Left ventricle myocardium superior (tissue), 1 donor: ENCODE data around the gene ZNF396. TPM values are rescaled to one million over a fixed set of nuclear protein-coding genes. Genes with fewer than 3 reads are reported as not detected.

Experiments used
- ATAC-seq: fragments of 200-7000 bp; cut with Tn5 transposase; one replicate; pipeline ENCODE4 v1.9.1; 2020; ENCODE audit warnings: mild to moderate bottlenecking, moderate library complexity
- DNase-seq: peaks from one replicate; pipeline ENCODE4 v3.0.0-alpha.2; 2020
- intact Hi-C: fragments of 100-400 bp; cut with micrococcal nuclease; formaldehyde crosslinking; loops from one replicate; pipeline ENCODE4 v1.11.0; 2022
- long read RNA-seq: library from polyadenylated mRNA; unstranded; transcript quantifications from one replicate; pipeline ENCODE4 v2.0.0, GENCODE V29; 2021
- total RNA-seq: library from RNA; stranded (reverse); fragmentation: NEBNext Ultra II Directional; extraction: Animal tissue kit (Norgen Biotek cat#: 25700); gene quantifications from one replicate; pipeline ENCODE4 v1.2.1, GENCODE V29; 2021
- donor health status: DM: no; HTN: yes; CAD: no; lungs with severe emphysema.

ZNF396 gene
- total RNA-seq: 0.62 TPM
- long read RNA-seq: 0 reads

DNA sequence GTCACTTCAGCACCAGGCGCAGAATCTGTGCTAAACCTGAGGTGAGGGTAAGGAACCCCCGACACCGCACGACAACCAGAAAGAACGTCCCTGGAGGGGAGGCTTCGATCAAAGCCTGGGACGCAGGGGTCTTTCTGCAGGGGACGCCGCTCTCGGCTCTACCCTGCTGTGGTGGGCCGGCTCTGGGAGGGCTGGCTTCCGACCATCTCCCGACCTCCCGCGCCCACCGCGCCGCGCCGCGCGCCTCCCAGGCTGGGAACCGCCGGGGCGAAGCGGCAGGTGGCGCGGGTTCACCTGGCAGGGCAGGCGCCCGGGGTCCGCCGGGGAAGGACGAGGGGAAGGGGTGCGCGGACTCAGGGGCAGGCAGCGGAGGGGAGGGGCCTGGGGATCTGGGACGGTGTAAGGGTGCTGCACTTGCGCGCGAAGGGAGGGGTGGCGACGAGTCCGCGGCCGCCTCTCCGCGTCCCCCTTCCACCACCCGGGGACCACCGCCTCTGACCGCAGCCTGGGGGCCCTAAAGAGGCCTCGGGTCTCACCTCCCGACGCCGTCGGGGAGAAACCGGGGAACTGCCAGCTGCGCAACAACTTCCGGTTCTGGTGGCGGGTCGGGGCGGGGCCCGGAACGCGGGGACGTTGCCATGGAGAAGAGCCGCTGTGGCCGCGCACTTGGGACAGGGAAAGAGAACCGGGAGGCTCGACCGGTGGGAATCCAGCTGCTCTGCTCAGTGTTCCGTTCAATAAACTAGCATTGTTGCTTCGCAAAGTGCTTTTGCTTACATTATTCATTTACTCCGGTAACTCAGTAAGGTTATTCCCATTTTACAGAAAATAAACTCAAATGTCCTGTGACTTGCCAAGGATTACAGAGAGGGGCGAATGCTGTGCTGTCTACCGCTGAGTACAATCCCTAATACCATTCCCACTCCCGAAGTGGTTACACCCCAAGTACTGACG, at the start of gene ZNF396:
Gene ZNF396 (minus strand): TSS at position 596 of the 954 bp plus-strand sequence. CDS start 3,045 bp downstream, outside the sequence.
- ATAC-seq: peak; percentile 96
- DNase-seq: peak; percentile 91
- intact Hi-C loops: no loop called here

DNA sequence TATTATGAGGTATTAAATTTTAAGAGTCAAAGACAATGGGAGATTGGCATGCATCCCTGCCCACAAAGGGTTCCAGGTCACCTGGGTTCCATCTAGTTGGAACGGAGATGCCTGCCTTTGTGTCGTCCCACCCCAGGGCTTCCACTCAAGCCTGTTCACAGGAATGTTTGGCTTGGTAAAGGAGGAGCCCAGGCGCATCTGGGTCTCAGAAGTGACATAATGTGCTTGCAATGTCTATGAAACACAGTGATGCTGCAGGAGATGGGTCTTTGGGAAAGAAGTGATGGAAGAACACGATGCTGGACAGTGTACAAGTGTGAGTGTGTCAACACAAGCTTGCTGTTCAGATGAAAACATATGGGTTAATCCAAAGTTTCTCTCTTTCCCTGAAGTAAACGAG, 49.6 kb upstream of the ZNF396 start:
- intact Hi-C loops: no loop called here
- ATAC-seq: no peak
- DNase-seq: no peak

DNA sequence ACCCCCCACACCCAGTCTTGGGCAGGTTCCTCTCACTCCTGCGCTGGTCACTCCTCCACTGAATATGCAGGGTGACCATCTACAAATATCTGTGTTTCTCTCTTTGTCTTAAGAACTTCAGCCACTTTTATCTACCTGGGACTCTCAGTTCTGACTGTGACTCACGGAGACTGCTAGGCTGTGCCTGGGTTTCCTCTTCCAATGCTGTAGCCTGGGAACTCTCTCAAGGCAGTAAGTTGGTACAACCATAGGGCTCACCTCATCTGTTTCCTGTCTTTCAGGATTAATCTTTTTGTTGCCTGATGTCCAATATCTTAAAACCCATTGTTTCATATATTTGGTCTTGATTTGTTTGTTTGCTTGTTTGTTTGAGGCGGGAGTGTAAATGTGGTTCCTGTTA, 47.2 kb upstream of the ZNF396 start:
- intact Hi-C loops: no loop called here
- no peak for ATAC-seq
- DNase-seq: no peak

DNA sequence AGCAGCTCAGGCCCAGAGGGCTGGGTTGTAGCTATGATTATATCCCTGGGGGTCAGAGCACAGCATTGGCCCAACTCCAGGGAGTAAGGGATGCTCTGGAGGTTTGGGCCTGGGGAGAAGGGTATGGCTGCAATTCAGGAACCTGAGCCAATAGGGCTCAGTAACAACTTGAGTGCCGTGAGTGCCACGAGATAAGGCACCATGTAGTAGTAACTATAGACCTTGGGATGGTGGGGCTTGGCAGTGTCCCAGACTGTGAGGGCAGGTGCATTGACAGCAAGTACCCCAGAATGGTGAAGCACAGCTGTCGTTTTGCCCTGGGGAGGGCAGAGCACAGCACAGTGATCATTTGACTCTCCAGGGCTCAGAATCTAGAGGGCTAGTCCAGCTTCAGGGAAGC, 45.1 kb upstream of the ZNF396 start:
- intact Hi-C loops: no loop called here
- ATAC-seq (peak; percentile 70), DNase-seq (peak; percentile 31)

DNA sequence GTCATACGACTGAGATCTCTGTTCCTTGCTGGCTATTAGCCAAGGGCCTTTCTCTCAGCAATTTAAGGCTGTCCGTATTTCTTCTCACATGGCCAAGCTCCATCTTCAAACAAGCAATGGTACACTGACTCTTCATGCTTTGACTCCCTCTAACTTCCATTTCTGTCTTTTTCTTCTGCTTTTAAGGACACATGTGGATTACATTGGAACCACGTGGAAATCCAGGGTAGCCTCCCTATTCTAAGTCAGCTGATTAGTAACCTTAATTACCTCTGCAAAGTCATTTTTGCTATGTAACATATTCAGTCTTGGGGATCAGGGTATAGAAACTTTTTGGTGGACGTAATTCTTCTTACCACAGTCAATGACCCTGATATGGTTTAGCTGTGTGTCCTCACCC, 41.5 kb upstream of the ZNF396 start:
- intact Hi-C loops: no loop called here
- DNase-seq: no peak
- no peak for ATAC-seq

DNA sequence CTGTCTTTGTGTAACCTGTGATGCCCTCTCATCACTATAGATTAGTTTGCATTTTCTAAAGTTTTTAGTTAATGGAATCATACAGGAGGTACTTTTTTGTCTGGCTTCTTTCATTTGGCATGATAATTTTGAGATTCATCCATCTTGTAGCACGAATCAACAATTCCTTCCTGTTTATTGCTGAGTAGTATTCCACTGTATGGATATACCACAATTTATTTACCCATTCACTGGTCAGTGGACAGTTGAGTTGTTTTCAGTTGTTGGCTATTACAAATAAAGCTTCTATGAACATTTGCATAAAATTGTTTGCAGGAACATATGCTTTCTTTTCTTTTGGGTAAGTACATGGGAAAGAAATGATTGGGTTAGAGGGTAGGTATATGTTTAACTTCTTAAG, 40.1 kb upstream of the ZNF396 start:
- ATAC-seq: no peak
- intact Hi-C loops: no loop called here
- DNase-seq: no peak

DNA sequence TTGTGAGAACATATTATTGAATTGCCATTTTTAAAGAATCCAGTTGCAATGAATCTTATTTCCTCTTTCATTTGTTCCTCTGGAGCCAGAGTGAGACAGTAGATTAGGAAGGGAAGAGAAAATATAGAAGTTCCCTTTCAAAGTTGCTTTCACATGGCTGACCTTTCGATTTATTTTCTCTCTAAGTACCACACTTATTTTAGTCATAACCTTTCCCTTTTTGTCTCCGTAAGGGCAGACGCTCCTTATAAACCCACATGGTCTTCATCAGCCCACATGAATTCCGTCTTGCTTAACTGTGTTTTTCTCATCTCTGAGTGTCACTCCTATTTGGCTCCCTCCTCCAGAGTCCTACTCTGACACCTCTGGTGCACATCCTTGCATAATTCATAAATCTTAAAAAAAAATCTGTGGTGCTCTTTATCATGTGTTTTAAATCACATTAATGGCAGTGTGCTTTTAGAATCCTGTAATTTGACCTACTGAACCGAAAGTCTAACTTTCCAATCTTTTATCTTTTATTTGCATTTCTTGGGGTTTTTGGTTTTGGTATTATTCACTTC, 38.5 kb upstream of the ZNF396 start:
- intact Hi-C loops: no loop called here
- ATAC-seq (peak; percentile 34), DNase-seq (no peak)

DNA sequence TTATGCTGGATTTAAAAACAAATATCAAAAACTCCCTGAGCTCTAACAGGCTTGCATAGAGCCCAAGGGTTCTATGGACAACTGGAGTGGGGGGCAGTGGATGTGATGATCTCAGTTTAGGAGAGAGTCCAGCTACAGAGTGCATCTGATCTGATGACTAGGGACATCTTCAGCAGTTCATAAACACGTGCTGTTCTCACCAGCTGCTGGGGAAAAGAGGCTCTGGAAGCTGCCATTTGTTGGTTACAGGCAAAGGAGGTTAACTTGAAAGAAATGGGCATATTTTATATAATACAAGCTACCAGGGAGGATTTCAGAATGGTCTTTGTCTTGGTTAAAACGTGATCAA, 36.0 kb upstream of the ZNF396 start:
- intact Hi-C loops: no loop called here
- peak; percentile 70 for ATAC-seq
- no peak for DNase-seq

DNA sequence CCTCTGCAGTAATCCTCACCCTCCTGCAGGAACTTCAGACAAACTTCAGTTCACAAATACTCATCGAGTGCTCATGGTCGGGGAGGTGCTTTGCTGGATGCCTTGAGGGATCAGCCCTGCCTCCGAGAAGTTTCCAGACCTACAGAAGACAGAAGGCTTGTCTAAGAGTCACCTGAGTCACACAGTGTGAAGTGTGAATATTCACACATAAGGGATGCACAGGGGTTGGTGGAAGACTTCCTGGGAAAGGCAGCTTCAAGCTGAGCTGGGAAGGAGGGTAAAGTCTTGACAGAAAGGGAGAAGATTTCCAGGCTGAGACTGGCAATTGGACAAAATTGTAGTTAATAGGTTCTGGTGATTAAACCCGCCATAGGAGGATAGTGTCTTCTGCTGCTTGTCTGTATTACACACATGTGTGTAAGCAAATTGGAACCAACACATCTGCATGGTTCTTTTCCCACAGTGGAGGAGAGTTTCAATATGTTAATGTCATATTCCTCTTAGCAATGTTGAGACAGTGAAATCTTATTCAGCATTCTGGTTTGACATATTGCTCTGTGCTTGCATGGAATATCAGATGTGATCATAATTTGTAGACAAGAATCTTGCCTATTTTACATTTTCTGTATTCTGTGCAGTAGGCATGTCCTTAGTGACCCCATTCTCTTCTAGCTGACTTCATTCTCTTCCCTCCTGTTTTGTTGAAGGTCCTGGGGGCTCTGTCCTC, 34.7 kb upstream of the ZNF396 start:
- no peak for ATAC-seq
- DNase-seq: no peak
- intact Hi-C loops: no loop called here

DNA sequence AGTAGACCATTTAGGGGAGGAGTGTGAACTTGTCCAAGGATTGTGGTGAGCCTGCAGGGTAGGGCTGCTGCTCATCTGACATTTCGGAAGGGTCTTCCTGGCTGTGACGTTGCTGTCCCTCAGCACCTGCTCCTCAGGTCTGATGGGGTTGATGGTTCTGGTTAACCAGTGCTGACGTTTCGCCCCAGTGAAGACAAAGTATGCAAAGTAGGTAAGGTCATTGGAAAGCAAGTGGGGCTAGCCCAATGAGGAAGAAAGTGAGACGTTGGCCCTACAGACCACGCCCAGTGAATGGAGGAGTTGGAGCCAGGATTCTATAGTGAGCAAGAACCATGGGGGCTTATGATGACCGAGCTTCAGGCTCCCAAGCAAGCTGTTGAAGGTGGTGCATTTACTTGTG, 33.4 kb upstream of the ZNF396 start:
- intact Hi-C loops: no loop called here
- DNase-seq: no peak
- no peak for ATAC-seq

DNA sequence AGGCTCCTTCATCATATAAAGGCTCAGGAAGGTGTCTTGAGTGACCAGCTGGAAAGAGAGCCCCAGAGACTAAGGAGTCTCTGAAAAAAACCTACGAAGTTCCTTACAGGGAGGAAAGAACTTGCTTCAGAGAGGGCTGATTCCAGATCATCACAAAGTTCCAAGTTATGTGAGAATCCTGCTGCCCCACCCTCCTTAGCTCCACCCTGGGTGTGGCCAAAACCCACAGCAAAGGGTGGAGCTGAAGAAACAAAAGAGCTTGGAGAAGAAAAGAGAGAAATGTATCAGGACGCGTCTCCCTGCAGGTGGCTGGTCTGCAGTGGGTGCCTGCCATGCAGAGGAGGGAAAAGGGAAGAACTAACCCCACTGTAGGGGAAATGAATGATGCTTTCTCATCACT, 32.8 kb upstream of the ZNF396 start:
- ATAC-seq (no peak), DNase-seq (no peak)
- intact Hi-C loops: no loop called here

DNA sequence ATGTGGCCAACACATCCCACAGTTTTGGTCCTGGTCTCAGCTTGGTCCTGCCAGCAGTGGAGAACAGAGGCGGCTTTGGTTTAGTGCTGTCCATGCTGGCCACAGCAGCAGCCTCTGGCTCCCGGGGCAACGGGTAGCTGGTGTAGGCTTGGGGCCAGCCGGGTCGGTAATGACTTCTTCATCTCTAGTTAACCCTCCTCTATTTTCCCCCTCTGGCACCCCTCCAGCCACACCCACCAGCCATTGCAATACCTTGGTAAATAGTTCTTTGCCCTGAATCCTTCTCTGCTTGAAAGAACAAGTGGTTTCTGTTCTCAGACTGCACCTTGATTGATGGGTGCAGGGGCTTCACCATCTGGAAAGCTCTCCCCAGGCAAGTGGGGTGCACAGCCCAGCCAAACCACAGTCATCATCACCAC, 31.7 kb upstream of the ZNF396 start:
- ATAC-seq: no peak
- DNase-seq: no peak
- intact Hi-C loops: no loop called here

DNA sequence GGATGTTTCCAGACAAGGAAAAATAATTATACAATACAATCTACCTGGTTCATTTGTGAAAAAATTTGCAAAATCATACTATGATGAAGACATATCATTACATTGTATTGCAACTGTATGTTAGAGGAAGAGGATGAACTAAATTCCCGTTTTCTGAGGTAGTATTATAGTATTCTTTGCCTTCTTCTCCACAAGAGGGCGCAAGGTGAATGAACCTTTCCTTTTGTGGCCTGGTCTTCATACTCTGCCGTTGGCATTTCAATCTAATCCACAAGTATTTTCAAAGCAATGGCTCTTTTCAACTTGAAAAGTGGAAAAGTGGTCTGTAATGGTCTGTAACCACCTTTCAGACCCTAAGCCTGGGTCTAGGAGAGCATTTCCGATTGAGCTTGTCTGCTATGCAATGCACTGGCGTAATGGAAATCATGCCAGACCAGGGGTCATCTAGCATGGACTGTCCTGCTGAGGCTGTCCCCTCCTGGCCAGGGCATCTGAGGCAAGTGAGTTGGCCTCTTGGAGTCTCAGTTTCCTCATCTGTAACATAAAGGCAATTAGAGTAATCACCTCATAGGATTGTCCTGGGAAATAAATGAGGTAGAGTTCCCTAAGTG, 30.8 kb upstream of the ZNF396 start:
- ATAC-seq (peak; percentile 86), DNase-seq (no peak)
- intact Hi-C loops: no loop called here

DNA sequence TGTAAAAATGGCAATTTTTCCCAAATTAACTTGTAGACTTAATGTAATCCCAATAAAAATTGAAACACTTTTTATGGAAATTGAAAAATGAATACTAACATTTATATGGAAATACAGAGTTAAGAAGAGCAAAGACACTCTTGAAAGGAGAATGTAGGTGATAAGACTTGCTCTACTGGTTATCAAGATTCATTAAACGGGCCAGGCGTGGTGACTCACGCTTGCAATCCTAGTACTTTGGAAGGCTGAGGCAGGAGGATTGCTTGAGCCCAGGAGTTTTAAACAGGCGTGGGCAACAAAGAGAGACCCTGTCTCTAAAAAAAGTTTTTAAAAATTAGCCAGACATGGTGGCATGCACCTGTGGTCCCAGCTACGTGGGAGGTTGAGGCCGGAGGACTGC, 29.5 kb upstream of the ZNF396 start:
- intact Hi-C loops: no loop called here
- ATAC-seq: no peak

DNA sequence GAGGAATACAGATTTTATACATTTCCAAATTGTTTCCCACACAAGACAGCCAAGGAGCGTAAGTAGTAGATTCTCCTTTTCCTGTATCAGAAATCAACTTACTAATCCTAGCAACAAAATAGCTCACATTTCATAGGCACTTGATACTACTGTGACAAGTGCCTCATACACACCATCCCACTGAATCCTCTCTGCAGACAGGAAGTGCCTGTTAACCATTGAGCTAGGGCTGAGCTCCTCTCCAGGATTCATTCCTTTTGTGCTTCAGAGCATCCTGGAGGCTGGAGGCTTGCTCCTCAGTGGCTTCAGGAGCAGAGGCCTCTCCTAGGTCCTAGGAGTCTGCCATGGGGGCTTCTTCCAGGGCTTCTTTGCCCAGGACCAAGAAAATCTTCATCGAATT, 20.8 kb upstream of the ZNF396 start:
- DNase-seq (no peak), ATAC-seq (no peak)
- intact Hi-C loops: no loop called here

More for the DNA sequence above, 29.5 kb upstream of the ZNF396 start:
- no peak for DNase-seq

DNA sequence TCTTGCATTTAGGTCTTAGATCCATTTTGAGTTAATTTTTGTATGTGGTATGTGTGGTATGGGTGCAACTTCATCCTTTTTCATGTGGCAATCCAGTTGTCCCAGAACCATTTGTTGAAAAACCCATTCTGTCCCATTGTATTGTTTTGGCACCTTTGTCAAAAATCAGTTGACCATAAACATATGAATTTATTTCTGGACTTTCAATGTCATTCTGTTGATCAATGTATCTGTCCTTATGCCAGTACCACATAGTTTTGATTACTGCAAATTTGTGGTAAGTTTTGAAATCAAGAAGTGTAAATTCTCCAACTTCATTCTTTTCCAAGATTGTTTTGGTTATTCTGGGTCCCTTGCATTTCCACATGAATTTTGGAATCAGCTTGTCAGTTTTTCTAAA, 16.6 kb upstream of the ZNF396 start:
- ATAC-seq (no peak), DNase-seq (no peak)
- intact Hi-C loops: no loop called here

DNA sequence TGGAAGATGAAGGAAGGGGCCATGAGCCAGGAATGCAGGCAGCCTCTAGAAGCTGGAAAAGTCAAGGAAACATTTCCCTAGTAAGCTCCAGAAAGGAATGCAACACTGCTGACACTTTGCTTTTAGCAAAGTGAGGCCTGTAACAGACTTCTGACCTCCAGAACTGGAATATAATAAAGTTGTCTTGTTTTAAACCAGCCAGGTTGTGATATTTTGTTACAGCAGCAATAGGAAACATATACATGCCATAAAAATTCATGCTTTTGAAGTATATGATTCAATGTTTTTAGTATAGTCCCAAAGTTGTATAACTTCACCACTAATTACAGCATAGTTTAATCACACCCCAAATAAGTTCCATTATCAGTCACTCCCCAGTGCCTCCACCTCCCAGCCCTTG, 15.2 kb upstream of the ZNF396 start:
- ATAC-seq (no peak), DNase-seq (no peak)
- intact Hi-C loops: no loop called here

DNA sequence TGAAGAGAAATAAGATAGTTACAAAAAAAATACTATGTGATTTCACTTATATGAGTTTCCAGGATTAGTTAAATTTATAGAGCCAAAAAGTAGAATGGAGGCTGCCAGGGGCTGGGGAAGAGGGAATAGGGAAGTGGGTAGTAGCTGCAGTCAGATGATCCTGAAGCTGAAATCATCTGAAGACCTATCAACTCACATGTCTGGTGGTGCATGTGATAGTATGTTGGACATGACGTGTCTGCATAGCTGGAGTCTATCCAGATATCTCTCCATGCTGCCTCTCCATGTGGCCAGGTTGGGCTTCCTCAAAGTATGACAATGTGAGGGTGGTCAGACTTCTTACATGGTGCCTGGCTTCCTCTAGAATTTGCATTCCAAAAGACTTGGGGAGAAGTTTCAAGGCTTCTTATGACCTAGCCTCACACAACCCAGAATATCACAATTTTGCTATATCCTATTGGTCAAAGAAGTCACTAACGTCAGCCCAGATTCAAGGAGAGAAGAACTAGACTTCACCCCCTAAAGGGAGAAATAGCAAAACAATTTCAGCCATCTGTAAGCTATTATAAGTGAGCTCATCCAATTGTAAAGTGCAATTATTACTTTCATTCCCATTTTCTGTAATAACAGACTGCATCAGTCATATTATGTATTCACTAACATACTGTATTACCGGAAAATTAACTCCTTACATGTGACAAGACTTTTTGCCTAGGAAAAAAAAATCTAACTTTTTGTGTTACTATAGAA, 14.0 kb upstream of the ZNF396 start:
- DNase-seq: no peak
- no peak for ATAC-seq
- intact Hi-C loops: no loop called here

DNA sequence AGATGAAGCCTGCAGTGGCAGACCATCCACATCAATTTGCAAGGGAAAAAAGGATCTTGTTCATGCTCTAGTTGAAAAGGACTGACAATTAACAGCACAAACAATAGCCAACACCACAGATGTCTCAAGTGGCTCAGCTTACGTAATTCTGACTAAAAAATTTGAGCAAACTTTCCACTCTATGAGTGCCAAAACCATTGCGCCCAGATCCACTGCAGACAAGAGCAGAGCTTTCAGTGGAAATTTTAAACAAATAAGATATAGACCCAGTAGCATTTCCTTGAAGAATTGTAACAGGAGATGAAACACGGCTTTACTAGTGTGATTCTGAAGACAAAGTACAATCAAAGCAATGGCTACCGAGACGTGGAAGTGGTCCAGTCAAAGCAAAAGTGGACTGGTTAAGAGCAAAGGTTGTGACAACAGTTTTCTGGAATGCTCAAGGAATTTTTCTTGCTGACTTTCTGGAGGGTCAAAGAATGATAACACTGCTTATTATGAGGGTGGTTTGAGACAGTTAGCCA, 12.0 kb upstream of the ZNF396 start:
- intact Hi-C loops: no loop called here

More for the DNA sequence above, 12.0 kb upstream of the ZNF396 start:
- DNase-seq (no peak), ATAC-seq (peak; percentile 89)
